DOHH2 (cell line): ENCODE data around the gene EGFL8.
A peak's percentile ranks its signal among the peaks of the same experiment; 100 is the strongest.

Source experiments
- H3F3A ChIP-seq: fragments of 200-600 bp; sonication (generic), shearing (Covaris generic); 2 replicates; pipeline ENCODE4 v1.6.0; 2016; ENCODE audit warnings: antibody characterized with exemption, mild to moderate bottlenecking; ENCODE audit not compliant: control insufficient read depth, insufficient read depth
- H3K27ac ChIP-seq: fragments of 200-600 bp; sonication (generic); 2 replicates; pipeline ENCODE4 v1.5.1; 2014; ENCODE audit warnings: low read depth, mild to moderate bottlenecking, low read length, moderate library complexity
- H3K27me3 ChIP-seq: fragments of 200-600 bp; sonication (generic); 2 replicates; pipeline ENCODE4 v1.6.1; 2014; ENCODE audit warnings: mild to moderate bottlenecking, low read length, mixed read lengths; ENCODE audit not compliant: control insufficient read depth
- H3K36me3 ChIP-seq: fragments of 200-600 bp; sonication (generic); 2 replicates; pipeline ENCODE4 v1.6.1; 2014; ENCODE audit warnings: mild to moderate bottlenecking, low read length, moderate library complexity, mixed read lengths; ENCODE audit not compliant: control insufficient read depth
- H3K4me1 ChIP-seq: fragments of 200-600 bp; sonication (generic); 2 replicates; pipeline ENCODE4 v1.6.1; 2014; ENCODE audit warnings: mild to moderate bottlenecking, low read length, mixed read lengths; ENCODE audit not compliant: control insufficient read depth
- H3K4me2 ChIP-seq: fragments of 200-600 bp; sonication (generic); 2 replicates; pipeline ENCODE4 v1.6.0; 2014; ENCODE audit warnings: mild to moderate bottlenecking, low read length, moderate library complexity
- H3K4me3 ChIP-seq: fragments of 200-600 bp; sonication (generic); 2 replicates; pipeline ENCODE4 v1.5.1; 2014; ENCODE audit warnings: mild to moderate bottlenecking, low read length, mixed read lengths
- H3K79me2 ChIP-seq: fragments of 200-600 bp; sonication (generic); 2 replicates; pipeline ENCODE4 v1.6.1; 2014; ENCODE audit warnings: mild to moderate bottlenecking, low read length, mixed read lengths; ENCODE audit not compliant: control insufficient read depth
- H3K9me2 ChIP-seq: fragments of 200-600 bp; sonication (generic); replicated peaks from 2 replicates; pipeline ENCODE4 v1.6.1; 2014; ENCODE audit warnings: mild to moderate bottlenecking, low read length, mixed read lengths; ENCODE audit not compliant: control insufficient read depth
- H3K9me3 ChIP-seq: fragments of 200-600 bp; sonication (generic); 2 replicates; pipeline ENCODE4 v1.6.1; 2014; ENCODE audit warnings: antibody characterized with exemption, low read length, mixed read lengths; ENCODE audit not compliant: control insufficient read depth, insufficient read depth
- H4K20me1 ChIP-seq: fragments of 200-600 bp; sonication (generic); 2 replicates; pipeline ENCODE4 v1.6.0; 2014; ENCODE audit warnings: low read depth, mild to moderate bottlenecking, antibody characterized with exemption, low read length, moderate library complexity; ENCODE audit not compliant: control insufficient read depth, insufficient read depth
- CTCF ChIP-seq: fragments of 200-600 bp; sonication (generic); IDR thresholded peaks from one replicate; pipeline ENCODE4 v1.5.1; 2014; ENCODE audit warnings: antibody characterized with exemption, mild to moderate bottlenecking, low read depth, low read length; ENCODE audit not compliant: poor library complexity, severe bottlenecking
- EZH2phosphoT487 ChIP-seq: fragments of 200-600 bp; sonication (generic); IDR thresholded peaks from 2 replicates; pipeline ENCODE4 v1.6.1; 2017; ENCODE audit warnings: borderline replicate concordance, mild to moderate bottlenecking, antibody characterized with exemption, low read length, moderate library complexity, mixed read lengths

The EGFL8 gene

GRCh38 chr6:32120573-32121059, 43.8 kb upstream of the EGFL8 start:
- H3K79me2 ChIP-seq, result peaks cover 3% of the 10 kb centered on the region
- peaks cover 4% of the 10 kb centered on the region; the same call in 1 of the 2 replicates for H3F3A ChIP-seq
- no peak for TF ChIP-seq EZH2phosphoT487
- TF ChIP-seq CTCF, result no peak
- no peaks in the 10 kb centered on the region for H3K27me3 ChIP-seq
- H3K36me3 ChIP-seq, result peaks cover 75% of the 10 kb centered on the region
- H3K9me2 ChIP-seq, result no peaks in the 10 kb centered on the region
- H3K4me1 ChIP-seq, result peaks cover 7% of the 10 kb centered on the region
- H3K27ac ChIP-seq, result no peak overlapping the region
- H3K4me3 ChIP-seq, result no peak overlapping the region
- H3K9me3 ChIP-seq, result no peaks in the 10 kb centered on the region
- no peak overlapping the region for H3K4me2 ChIP-seq
- H4K20me1 ChIP-seq, result 0 out of 2 replicates have a peak, but pooled peaks cover 3% of the 10 kb centered on the region

GRCh38 chr6:32123681-32124080, 40.7 kb upstream of the EGFL8 start:
- Histone ChIP-seq H3K9me3 (no peaks in the 10 kb centered on the region), H3F3A (peaks cover 4% of the 10 kb centered on the region; the same call in 1 of the 2 replicates), H3K9me2 (no peaks in the 10 kb centered on the region), H3K4me2 (no peak overlapping the region), H3K36me3 (peaks cover 68% of the 10 kb centered on the region), H3K27ac (no peak overlapping the region), H3K4me3 (no peak overlapping the region), H4K20me1 (0 out of 2 replicates have a peak, but pooled peaks cover 6% of the 10 kb centered on the region), H3K4me1 (peaks cover 21% of the 10 kb centered on the region), H3K27me3 (no peaks in the 10 kb centered on the region), H3K79me2 (peaks cover 30% of the 10 kb centered on the region)
- TF ChIP-seq CTCF (no peak), EZH2phosphoT487 (no peak)

GRCh38 chr6:32126880-32127279, 37.5 kb upstream of the EGFL8 start:
- no peak overlapping the region for H3K27ac ChIP-seq
- H3K4me3 ChIP-seq, result peak overlapping the region; percentile 93

More at GRCh38 chr6:32126880-32127279, 37.5 kb upstream of the EGFL8 start:
- 0 out of 2 replicates have a peak, but pooled peaks cover 3% of the 10 kb centered on the region for H3F3A ChIP-seq
- peaks cover 27% of the 10 kb centered on the region for H3K4me1 ChIP-seq
- no peaks in the 10 kb centered on the region for H3K9me2 ChIP-seq
- no peaks in the 10 kb centered on the region for H3K9me3 ChIP-seq
- no peaks in the 10 kb centered on the region for H3K27me3 ChIP-seq
- peaks cover 50% of the 10 kb centered on the region for H3K36me3 ChIP-seq
- peak overlapping the region; percentile 79 for H3K4me2 ChIP-seq
- H4K20me1 ChIP-seq, result 0 out of 2 replicates have a peak, but pooled peaks cover 3% of the 10 kb centered on the region
- peaks cover 43% of the 10 kb centered on the region for H3K79me2 ChIP-seq
- TF ChIP-seq EZH2phosphoT487 (no peak), CTCF (no peak)
